SK-N-SH treated with all-trans-retinoic acid at 6 μM for 48 hours (cell line): Measurements from ENCODE around the gene SCIN.

Experiments
- ARNTL ChIP-seq: fragments of 450-650 bp; formaldehyde crosslinking; IDR thresholded peaks from 2 replicates; pipeline ENCODE4 v1.5.0; 2020; ENCODE audit warnings: low read depth, mild to moderate bottlenecking, moderate library complexity, borderline replicate concordance
- CREB5 ChIP-seq: fragments of 250-450 bp; sonication (Bioruptor Pico); IDR thresholded peaks from 2 replicates; pipeline ENCODE4 v1.5.1; 2020; ENCODE audit warnings: low read depth, mild to moderate bottlenecking, moderate library complexity
- ESRRG ChIP-seq: fragments of 250-450 bp; sonication (Bioruptor Pico); IDR thresholded peaks from 2 replicates; pipeline ENCODE4 v1.6.1; 2021; ENCODE audit warnings: mild to moderate bottlenecking
- PATZ1 ChIP-seq: fragments of 250-450 bp; sonication (Bioruptor Pico); IDR thresholded peaks from 2 replicates; pipeline ENCODE4 v1.8.0; 2020; ENCODE audit warnings: mild to moderate bottlenecking, moderate library complexity, borderline replicate concordance
- POU6F1 ChIP-seq: fragments of 250-450 bp; sonication (Bioruptor Pico); IDR thresholded peaks from 2 replicates; pipeline ENCODE4 v1.8.0; 2021; ENCODE audit warnings: low read depth, mild to moderate bottlenecking, moderate library complexity, borderline replicate concordance
- TCF4 ChIP-seq: fragments of 250-450 bp; sonication (Bioruptor Pico); IDR thresholded peaks from 2 replicates; pipeline ENCODE4 v1.8.0; 2021; ENCODE audit warnings: mild to moderate bottlenecking, moderate library complexity, borderline replicate concordance

GRCh38 chr7:12554872-12555271, 15.6 kb upstream of the SCIN start:
- TF ChIP-seq PATZ1 (CRISPR knock-in tag): no peak
- no peak for TF ChIP-seq ARNTL (CRISPR knock-in tag)
- no peak for TF ChIP-seq ESRRG (CRISPR knock-in tag)
- no peak for TF ChIP-seq TCF4 (CRISPR knock-in tag)
- TF ChIP-seq POU6F1 (CRISPR knock-in tag): no peak
- TF ChIP-seq CREB5 (CRISPR knock-in tag): no peak
